ENCODE results near the gene SPATA9. TPM values are rescaled to one million over a fixed set of nuclear protein-coding genes. Genes with fewer than 3 reads are reported as not detected.
"Not testable (repeated sequence)": the region's sequence is repeated elsewhere in the genome, so short reads cannot be mapped to it uniquely, and the experiment has no call there.

The SPATA9 gene
- total RNA-seq, 1 donor from 2014 or later = 0.74 TPM

- H3K4me3 Mint-ChIP-seq = no peak overlapping the region
Measured at GRCh38 chr5:95708876-95709275, 26.1 kb upstream of the SPATA9 start.

GRCh38 chr5:95707534-95708188 is 24.9 kb upstream of the SPATA9 start:
- Mint-ChIP-seq H3K27ac (peak overlapping the region; percentile 32), H3K4me1 (peaks cover 46% of the 10 kb centered on the region)
- DNase-seq (ENCODE audit: low spot score in 2 of 2, unreplicated experiment in 2 of 2); H3K9me3 Mint-ChIP-seq; H3K4me3 Mint-ChIP-seq; H3K36me3 Mint-ChIP-seq; H3K27me3 Mint-ChIP-seq (ENCODE audit: low read depth): not testable (repeated sequence)

More at GRCh38 chr5:95708876-95709275, 26.1 kb upstream of the SPATA9 start:
- H3K27ac Mint-ChIP-seq = no peak overlapping the region
- TF ChIP-seq, protein P1, sequence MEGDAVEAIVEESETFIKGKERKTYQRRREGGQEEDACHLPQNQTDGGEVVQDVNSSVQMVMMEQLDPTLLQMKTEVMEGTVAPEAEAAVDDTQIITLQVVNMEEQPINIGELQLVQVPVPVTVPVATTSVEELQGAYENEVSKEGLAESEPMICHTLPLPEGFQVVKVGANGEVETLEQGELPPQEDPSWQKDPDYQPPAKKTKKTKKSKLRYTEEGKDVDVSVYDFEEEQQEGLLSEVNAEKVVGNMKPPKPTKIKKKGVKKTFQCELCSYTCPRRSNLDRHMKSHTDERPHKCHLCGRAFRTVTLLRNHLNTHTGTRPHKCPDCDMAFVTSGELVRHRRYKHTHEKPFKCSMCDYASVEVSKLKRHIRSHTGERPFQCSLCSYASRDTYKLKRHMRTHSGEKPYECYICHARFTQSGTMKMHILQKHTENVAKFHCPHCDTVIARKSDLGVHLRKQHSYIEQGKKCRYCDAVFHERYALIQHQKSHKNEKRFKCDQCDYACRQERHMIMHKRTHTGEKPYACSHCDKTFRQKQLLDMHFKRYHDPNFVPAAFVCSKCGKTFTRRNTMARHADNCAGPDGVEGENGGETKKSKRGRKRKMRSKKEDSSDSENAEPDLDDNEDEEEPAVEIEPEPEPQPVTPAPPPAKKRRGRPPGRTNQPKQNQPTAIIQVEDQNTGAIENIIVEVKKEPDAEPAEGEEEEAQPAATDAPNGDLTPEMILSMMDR (IDR thresholded peaks at IDR 0.05; ENCODE audit: unreplicated experiment) = no peak
- peaks cover 44% of the 10 kb centered on the region for H3K4me1 Mint-ChIP-seq
- H3K27me3 Mint-ChIP-seq (ENCODE audit: low read depth) = no peaks in the 10 kb centered on the region
- peaks cover 4% of the 10 kb centered on the region for H3K9me3 Mint-ChIP-seq
- DNase-seq (ENCODE audit: low spot score in 2 of 2, unreplicated experiment in 2 of 2) = no peak
- H3K36me3 Mint-ChIP-seq = no peaks in the 10 kb centered on the region

DNA sequence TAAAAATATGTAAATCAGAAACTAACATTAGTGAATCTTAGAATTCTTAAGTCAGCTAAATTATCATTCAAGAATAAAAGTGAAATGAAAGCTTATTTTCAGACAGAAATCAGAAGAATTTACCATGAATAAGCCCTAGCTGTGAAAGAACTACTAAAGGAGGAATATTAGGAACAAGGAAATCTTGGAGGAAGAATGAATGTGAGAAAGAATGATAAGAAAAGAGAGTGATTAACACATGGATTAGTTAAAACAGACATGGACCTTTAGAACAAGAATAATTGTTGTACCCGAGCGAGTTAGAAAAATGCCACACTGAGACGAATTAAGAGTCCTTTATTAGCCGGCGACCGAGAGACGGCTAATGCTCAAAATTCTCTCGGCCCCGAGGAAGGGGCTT is 24.3 kb upstream of the SPATA9 start:
- Mint-ChIP-seq H3K4me3 (no peak overlapping the region), H3K9me3 (no peaks in the 10 kb centered on the region), H3K27ac (peak overlapping the region; percentile 32), H3K4me1 (peaks cover 41% of the 10 kb centered on the region), H3K36me3 (no peaks in the 10 kb centered on the region), H3K27me3 (ENCODE audit: low read depth) (no peaks in the 10 kb centered on the region)
- TF ChIP-seq, protein P1 (IDR thresholded peaks at IDR 0.05; ENCODE audit: unreplicated experiment) = no peak
- DNase-seq (ENCODE audit: low spot score in 2 of 2, unreplicated experiment in 2 of 2) = no peak

DNA sequence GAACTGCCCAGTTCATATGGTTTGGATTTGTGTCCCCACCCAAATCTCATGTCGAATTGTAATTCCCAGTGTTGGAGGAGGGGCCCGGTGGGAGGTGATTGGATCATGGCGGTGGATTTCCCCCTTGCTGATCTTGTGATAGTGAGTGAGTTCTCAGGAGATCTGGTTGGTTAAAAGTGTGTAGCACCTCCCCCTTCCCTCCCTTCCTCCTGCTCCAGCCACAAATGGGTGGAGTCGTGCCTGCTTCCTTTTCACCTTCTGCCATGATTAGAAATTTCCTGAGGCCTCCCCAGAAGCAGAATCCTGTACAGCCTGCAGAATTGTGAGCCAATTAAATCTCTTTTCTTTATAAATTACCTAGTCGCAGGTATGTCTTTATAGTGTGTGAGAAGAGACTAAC is 23.4 kb upstream of the SPATA9 start:
- Mint-ChIP-seq H3K4me1 (peaks cover 38% of the 10 kb centered on the region), H3K27ac (peak overlapping the region; percentile 31)
- not testable (repeated sequence) for H3K27me3 Mint-ChIP-seq (ENCODE audit: low read depth); H3K9me3 Mint-ChIP-seq; DNase-seq (ENCODE audit: low spot score in 2 of 2, unreplicated experiment in 2 of 2); H3K4me3 Mint-ChIP-seq; H3K36me3 Mint-ChIP-seq

DNA sequence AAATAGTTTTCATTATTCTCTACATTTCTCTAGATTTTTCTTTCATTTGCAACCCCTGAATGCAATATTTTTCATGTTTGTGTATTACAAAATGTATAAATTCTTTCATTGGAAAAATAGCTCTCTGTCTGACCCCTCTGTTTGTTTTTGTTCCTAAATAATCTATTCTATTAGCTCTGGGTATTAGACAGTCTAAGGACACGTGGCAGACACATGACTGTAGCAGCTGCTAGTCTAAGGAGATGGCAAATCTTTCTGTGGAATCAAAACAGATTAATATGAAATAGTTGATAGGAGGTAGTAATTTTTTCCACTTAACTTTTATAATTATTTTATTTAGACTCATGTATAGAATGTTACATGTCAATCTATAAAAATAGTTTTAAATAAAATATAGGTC is 21.4 kb upstream of the SPATA9 start:
- Mint-ChIP-seq H3K27me3 (ENCODE audit: low read depth) (no peaks in the 10 kb centered on the region), H3K4me1 (peaks cover 22% of the 10 kb centered on the region), H3K4me3 (no peak overlapping the region), H3K27ac (no peak overlapping the region), H3K36me3 (no peaks in the 10 kb centered on the region), H3K9me3 (no peaks in the 10 kb centered on the region)
- no peak for DNase-seq (ENCODE audit: low spot score in 2 of 2, unreplicated experiment in 2 of 2)
- TF ChIP-seq, protein P1 (IDR thresholded peaks at IDR 0.05; ENCODE audit: unreplicated experiment) = no peak

GRCh38 chr5:95701074-95701473 is 18.3 kb upstream of the SPATA9 start:
- H3K9me3 Mint-ChIP-seq = no peaks in the 10 kb centered on the region
- H3K27ac Mint-ChIP-seq = no peak overlapping the region
- no peaks in the 10 kb centered on the region for H3K27me3 Mint-ChIP-seq (ENCODE audit: low read depth)
- peaks cover 22% of the 10 kb centered on the region for H3K4me1 Mint-ChIP-seq
- no peaks in the 10 kb centered on the region for H3K36me3 Mint-ChIP-seq
- no peak overlapping the region for H3K4me3 Mint-ChIP-seq
- DNase-seq (ENCODE audit: low spot score in 2 of 2, unreplicated experiment in 2 of 2) = no peak
- TF ChIP-seq, protein P1 (IDR thresholded peaks at IDR 0.05; ENCODE audit: unreplicated experiment) = no peak

DNA sequence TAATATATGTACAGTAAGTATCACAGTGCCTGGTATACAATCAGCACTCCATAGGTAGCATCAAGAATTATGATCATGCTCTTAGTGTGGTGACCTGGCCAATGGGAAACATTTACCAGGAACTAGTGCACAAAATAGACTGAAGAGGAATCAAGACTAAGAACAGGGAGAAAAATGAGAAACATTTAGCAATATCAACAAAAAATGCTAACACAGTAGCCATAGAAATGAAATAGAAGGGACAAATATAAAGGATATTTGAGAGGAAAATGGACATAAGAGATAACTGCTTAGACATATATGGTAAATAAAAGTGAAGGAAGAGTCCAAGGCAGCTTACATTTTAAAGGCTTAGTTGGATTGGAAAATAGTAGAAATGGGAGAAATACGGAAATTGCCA is 16.5 kb upstream of the SPATA9 start:
- no peak overlapping the region for H3K4me3 Mint-ChIP-seq
- H3K4me1 Mint-ChIP-seq = peaks cover 22% of the 10 kb centered on the region
- DNase-seq (ENCODE audit: low spot score in 2 of 2, unreplicated experiment in 2 of 2) = no peak
- TF ChIP-seq, protein P1 (IDR thresholded peaks at IDR 0.05; ENCODE audit: unreplicated experiment) = no peak
- H3K27me3 Mint-ChIP-seq (ENCODE audit: low read depth) = no peaks in the 10 kb centered on the region
- H3K36me3 Mint-ChIP-seq = no peaks in the 10 kb centered on the region
- H3K27ac Mint-ChIP-seq = peak overlapping the region; percentile 1
- H3K9me3 Mint-ChIP-seq = no peaks in the 10 kb centered on the region

Data from mesothelial cell of epicardium (in vitro differentiated cells).